GM12875 (cell line): ENCODE results near the gene ALLC.

Experiments used
- H3K4me3 ChIP-seq: one replicate; pipeline ENCODE4 v1.5.1; 2011; ENCODE audit warnings: low read depth, low read length, control low read depth
- TF ChIP-seq, protein P1 (sequence below): IDR thresholded peaks from 2 replicates; pipeline ENCODE4 v1.5.1; 2011; ENCODE audit warnings: low read depth, mild to moderate bottlenecking, control low read depth, inconsistent platforms, low read length, moderate library complexity, borderline replicate concordance; ENCODE audit not compliant: insufficient read depth

ALLC gene

DNA sequence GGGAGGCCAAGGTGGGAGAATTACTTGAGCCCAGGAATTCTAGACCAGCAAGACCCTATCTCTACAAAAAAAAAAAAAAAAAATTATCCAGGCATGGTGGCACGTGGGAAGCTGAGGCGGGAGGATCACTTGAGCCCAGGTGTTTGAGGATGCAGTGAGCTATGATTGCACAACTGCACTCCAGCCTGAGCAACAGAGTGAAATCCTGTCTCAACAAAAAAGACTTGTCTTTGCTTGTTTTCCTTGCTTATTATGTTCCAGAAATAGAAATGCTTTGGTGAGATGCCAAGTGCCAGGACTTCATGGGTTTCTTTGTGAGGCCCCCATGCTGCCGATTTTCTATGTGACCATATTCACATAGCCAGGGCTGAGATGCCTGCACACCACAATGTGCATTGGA is 54.4 kb downstream of the ALLC start:
- no peak overlapping the region for H3K4me3 ChIP-seq
- TF ChIP-seq, protein P1, sequence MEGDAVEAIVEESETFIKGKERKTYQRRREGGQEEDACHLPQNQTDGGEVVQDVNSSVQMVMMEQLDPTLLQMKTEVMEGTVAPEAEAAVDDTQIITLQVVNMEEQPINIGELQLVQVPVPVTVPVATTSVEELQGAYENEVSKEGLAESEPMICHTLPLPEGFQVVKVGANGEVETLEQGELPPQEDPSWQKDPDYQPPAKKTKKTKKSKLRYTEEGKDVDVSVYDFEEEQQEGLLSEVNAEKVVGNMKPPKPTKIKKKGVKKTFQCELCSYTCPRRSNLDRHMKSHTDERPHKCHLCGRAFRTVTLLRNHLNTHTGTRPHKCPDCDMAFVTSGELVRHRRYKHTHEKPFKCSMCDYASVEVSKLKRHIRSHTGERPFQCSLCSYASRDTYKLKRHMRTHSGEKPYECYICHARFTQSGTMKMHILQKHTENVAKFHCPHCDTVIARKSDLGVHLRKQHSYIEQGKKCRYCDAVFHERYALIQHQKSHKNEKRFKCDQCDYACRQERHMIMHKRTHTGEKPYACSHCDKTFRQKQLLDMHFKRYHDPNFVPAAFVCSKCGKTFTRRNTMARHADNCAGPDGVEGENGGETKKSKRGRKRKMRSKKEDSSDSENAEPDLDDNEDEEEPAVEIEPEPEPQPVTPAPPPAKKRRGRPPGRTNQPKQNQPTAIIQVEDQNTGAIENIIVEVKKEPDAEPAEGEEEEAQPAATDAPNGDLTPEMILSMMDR: no peak

DNA sequence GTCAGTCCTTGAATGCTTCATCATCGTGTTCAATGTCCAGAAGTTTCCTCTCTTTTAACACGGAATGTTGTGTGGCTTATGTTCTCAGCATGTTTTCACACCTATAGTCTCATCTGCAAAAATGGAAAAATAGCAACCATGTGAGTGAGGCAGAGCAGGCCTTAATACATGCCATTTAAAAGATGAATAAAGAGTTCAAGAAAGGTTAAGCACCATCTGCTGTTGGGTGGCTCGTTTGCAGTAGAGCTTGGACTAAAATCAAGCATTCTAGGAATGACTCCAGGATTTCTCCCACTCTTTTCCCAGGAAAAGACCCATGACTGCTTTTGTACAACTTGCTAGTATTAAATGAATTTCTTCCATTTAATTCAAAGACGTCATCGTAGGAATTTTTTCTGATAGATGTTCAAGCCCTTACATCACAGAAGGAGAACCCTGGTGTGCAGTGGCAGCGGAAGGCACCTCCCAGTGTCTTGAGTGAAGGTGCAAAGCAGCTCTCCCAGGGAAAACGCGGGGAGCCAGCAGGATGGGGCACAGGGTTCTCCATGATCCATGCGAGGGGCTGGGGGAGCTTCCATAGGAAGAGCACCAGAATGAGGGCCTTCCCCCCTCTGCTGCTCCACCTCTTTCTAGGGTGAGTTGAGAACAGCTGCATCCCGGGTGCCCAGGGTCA is 55.0 kb downstream of the ALLC start:
- TF ChIP-seq, protein P1: no peak
- H3K4me3 ChIP-seq: no peak overlapping the region

DNA sequence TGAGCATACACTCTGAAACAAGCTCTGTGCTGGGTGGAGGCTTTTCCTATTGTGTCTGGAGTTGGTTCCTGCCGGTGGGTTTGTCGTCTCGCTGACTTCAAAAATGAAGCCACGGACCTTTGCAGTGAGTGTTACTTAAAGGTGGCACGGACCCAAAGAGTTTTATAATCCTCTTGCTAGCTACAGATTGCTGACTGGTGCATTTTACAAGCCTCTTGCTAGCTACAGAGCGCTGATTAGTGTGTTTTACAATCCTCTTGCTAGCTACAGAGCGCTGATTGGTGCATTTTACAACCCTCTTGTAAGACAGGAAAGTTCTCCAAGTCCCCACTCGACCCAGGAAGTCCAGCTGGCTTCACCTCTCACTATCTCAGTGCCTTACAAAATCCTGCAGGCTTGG is 60.7 kb downstream of the ALLC start:
- TF ChIP-seq, protein P1: no peak
- H3K4me3 ChIP-seq: no peak overlapping the region

DNA sequence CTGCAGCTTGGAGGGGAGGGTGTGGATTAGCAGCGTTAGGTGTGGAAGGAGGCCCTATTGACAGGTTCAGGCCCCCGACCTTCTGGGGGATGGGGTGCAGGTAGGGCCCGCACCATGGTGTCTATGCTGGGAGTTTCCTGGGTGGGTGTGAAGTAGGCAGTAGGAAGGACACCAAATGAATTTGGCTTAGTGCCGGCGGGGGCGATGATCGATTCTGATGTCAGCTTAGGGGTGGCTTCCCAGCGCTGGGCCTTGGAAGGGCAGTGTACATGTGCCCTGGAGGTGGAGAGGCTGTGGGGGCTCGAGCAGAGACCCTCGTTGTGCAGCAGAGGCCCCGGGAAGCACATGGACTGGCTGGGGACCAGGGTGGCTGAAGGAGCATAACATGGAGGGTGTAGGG is 67.0 kb downstream of the ALLC start:
- TF ChIP-seq, protein P1: no peak
- no peak overlapping the region for H3K4me3 ChIP-seq

DNA sequence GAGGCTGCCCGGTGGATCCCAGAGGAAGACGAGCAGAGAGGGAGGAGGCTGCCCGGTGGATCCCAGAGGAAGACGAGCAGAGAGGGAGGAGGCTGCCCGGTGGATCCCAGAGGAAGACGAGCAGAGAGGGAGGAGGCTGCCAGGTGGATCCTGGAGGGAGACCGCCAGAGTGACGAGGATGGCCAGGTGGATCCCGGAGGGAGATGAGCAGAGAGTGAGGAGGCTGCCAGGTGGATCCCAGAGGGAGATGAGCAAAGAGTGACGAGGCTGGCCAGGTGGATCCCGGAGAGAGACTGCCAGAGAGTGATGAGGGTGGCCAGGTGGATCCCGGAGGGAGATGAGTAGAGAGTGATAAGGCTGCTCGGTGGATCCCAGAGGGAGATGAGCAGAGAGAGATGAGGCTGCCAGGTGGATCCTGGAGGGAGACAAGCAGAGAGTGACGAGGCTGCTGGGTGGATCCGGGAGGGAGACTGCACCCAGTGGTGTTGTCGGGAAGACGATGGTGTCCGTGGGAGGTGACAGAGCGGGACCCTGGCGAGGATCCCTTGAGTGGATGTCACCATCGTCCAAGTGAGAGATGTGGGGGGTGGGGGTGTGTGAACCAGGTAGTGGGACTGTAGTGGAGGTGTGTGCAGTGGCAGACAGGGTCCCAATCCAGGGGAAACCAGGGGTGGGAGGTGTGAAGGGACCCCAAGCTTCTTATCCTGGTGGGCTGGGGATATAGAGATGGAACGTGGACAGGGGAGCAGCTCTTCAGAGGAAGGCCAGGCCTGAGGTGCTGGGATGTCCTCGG is 67.7 kb downstream of the ALLC start:
- TF ChIP-seq, protein P1: no peak
- no peak overlapping the region for H3K4me3 ChIP-seq

DNA sequence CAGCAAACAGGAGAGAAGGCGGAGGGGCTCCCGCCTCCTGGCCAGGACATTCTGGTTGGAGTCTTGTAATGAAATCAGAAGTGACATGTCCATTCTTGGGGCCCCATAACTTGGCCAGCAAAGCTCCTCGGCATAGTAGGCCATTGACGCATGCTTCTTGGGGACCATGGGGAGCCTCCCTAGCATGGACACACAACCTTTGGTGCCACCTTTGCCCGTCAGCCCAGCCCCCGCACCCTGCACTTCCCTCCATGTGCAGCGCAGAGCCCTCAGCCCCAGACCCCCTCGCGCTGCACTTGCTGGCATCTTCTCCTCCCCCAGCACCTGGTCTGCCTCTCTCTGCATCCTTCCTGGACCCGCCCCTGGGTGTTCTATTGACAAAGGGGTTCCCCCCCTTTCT is 68.5 kb downstream of the ALLC start:
- H3K4me3 ChIP-seq: no peak overlapping the region
- TF ChIP-seq, protein P1: no peak
